ENCODE measurements around the gene CNTNAP2. TPM values are rescaled to one million over a fixed set of nuclear protein-coding genes. Genes with fewer than 3 reads are reported as not detected.

The CNTNAP2 gene
- total RNA-seq, 1 donor from 2014 or later, result 5.4 TPM

- Mint-ChIP-seq H3K4me3 (ENCODE audit: unreplicated experiment) (no peak overlapping the region), H3K27ac (ENCODE audit: unreplicated experiment) (no peak overlapping the region), H3K4me1 (ENCODE audit: unreplicated experiment) (peaks cover 2% of the 10 kb centered on the region), H3K9me3 (ENCODE audit: unreplicated experiment) (peaks cover 4% of the 10 kb centered on the region), H3K27me3 (ENCODE audit: unreplicated experiment) (no peaks in the 10 kb centered on the region), H3K36me3 (ENCODE audit: low read depth, unreplicated experiment) (no peaks in the 10 kb centered on the region)
- TF ChIP-seq, protein P1, sequence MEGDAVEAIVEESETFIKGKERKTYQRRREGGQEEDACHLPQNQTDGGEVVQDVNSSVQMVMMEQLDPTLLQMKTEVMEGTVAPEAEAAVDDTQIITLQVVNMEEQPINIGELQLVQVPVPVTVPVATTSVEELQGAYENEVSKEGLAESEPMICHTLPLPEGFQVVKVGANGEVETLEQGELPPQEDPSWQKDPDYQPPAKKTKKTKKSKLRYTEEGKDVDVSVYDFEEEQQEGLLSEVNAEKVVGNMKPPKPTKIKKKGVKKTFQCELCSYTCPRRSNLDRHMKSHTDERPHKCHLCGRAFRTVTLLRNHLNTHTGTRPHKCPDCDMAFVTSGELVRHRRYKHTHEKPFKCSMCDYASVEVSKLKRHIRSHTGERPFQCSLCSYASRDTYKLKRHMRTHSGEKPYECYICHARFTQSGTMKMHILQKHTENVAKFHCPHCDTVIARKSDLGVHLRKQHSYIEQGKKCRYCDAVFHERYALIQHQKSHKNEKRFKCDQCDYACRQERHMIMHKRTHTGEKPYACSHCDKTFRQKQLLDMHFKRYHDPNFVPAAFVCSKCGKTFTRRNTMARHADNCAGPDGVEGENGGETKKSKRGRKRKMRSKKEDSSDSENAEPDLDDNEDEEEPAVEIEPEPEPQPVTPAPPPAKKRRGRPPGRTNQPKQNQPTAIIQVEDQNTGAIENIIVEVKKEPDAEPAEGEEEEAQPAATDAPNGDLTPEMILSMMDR (IDR thresholded peaks at IDR 0.05; ENCODE audit: unreplicated experiment), result no peak
- no peak for DNase-seq (ENCODE audit: low spot score)
These were observed 1534.4 kb downstream of the CNTNAP2 start for GRCh38 chr7:147650991-147651390.

DNA sequence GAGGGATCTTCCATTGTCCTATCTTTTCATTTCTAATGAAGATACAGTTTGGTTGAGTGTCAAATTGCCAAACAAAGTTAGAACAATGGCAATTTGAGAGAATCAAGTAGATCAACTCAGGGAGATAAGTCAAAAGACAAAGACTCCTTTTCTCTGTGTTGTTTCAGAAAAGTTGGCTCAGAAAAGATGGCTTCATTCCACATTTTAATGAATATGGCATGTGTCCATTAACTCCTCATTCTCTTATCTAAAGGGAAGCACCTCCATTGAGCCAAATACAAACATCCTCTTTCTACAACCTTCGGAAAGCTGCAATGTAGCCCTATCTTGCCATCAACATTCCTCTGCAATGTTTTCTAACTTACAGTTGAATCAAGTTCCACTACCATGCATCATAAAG, 1535.0 kb downstream of the CNTNAP2 start:
- Mint-ChIP-seq H3K9me3 (ENCODE audit: unreplicated experiment) (peaks cover 8% of the 10 kb centered on the region), H3K4me1 (ENCODE audit: unreplicated experiment) (peaks cover 2% of the 10 kb centered on the region), H3K27ac (ENCODE audit: unreplicated experiment) (no peak overlapping the region), H3K36me3 (ENCODE audit: low read depth, unreplicated experiment) (no peaks in the 10 kb centered on the region), H3K4me3 (ENCODE audit: unreplicated experiment) (no peak overlapping the region), H3K27me3 (ENCODE audit: unreplicated experiment) (peaks cover 2% of the 10 kb centered on the region)
- DNase-seq (ENCODE audit: low spot score), result no peak
- TF ChIP-seq, protein P1 (IDR thresholded peaks at IDR 0.05; ENCODE audit: unreplicated experiment), result no peak

GRCh38 chr7:147653456-147653855, 1536.9 kb downstream of the CNTNAP2 start:
- Mint-ChIP-seq H3K4me1 (ENCODE audit: unreplicated experiment) (peaks cover 2% of the 10 kb centered on the region), H3K27ac (ENCODE audit: unreplicated experiment) (no peak overlapping the region), H3K27me3 (ENCODE audit: unreplicated experiment) (peaks cover 2% of the 10 kb centered on the region), H3K36me3 (ENCODE audit: low read depth, unreplicated experiment) (no peaks in the 10 kb centered on the region), H3K4me3 (ENCODE audit: unreplicated experiment) (no peak overlapping the region), H3K9me3 (ENCODE audit: unreplicated experiment) (peaks cover 14% of the 10 kb centered on the region)
- no peak for DNase-seq (ENCODE audit: low spot score)
- TF ChIP-seq, protein P1 (IDR thresholded peaks at IDR 0.05; ENCODE audit: unreplicated experiment), result no peak

GRCh38 chr7:147658392-147658967, 1541.9 kb downstream of the CNTNAP2 start:
- H3K27ac Mint-ChIP-seq (ENCODE audit: unreplicated experiment), result no peak overlapping the region
- no peak for DNase-seq (ENCODE audit: low spot score)
- no peak overlapping the region for H3K4me3 Mint-ChIP-seq (ENCODE audit: unreplicated experiment)
- TF ChIP-seq, protein P1 (IDR thresholded peaks at IDR 0.05; ENCODE audit: unreplicated experiment), result no peak
- H3K4me1 Mint-ChIP-seq (ENCODE audit: unreplicated experiment), result no peaks in the 10 kb centered on the region
- no peaks in the 10 kb centered on the region for H3K36me3 Mint-ChIP-seq (ENCODE audit: low read depth, unreplicated experiment)
- peaks cover 13% of the 10 kb centered on the region for H3K9me3 Mint-ChIP-seq (ENCODE audit: unreplicated experiment)
- peaks cover 2% of the 10 kb centered on the region for H3K27me3 Mint-ChIP-seq (ENCODE audit: unreplicated experiment)

GRCh38 chr7:147659036-147659995, 1542.7 kb downstream of the CNTNAP2 start:
- TF ChIP-seq, protein P1 (IDR thresholded peaks at IDR 0.05; ENCODE audit: unreplicated experiment), result no peak
- no peak for DNase-seq (ENCODE audit: low spot score)
- Mint-ChIP-seq H3K9me3 (ENCODE audit: unreplicated experiment) (peaks cover 13% of the 10 kb centered on the region), H3K4me1 (ENCODE audit: unreplicated experiment) (peaks cover 3% of the 10 kb centered on the region), H3K36me3 (ENCODE audit: low read depth, unreplicated experiment) (no peaks in the 10 kb centered on the region), H3K4me3 (ENCODE audit: unreplicated experiment) (no peak overlapping the region), H3K27me3 (ENCODE audit: unreplicated experiment) (peaks cover 2% of the 10 kb centered on the region), H3K27ac (ENCODE audit: unreplicated experiment) (no peak overlapping the region)
